Camera-type eye (tissue), 1 donor: Measurements from ENCODE around the gene WDR54. TPM values are rescaled to one million over a fixed set of nuclear protein-coding genes. Genes with fewer than 3 reads are reported as not detected.

ENCODE experiments used
- total RNA-seq: library from RNA; depleted of rRNA; stranded (reverse); fragments of >200 nt; gene quantifications from one replicate; pipeline ENCODE4 v1.2.3, GENCODE V29; 2014

Gene WDR54, protein sequence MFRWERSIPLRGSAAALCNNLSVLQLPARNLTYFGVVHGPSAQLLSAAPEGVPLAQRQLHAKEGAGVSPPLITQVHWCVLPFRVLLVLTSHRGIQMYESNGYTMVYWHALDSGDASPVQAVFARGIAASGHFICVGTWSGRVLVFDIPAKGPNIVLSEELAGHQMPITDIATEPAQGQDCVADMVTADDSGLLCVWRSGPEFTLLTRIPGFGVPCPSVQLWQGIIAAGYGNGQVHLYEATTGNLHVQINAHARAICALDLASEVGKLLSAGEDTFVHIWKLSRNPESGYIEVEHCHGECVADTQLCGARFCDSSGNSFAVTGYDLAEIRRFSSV
- 36.8 TPM for total RNA-seq

GRCh38 chr2:74421221-74421870 is at the start of gene WDR54, which contains the start of gene C2orf81:
Gene WDR54 (plus strand): TSS chr2:74421730. CDS start chr2:74422154, 424 bp downstream.
Gene C2orf81 (minus strand): TSS chr2:74421619. CDS start chr2:74421560, 59 bp downstream.

GRCh38 chr2:74379851-74380789 is 41.4 kb upstream of the WDR54 start, which contains the start of gene DCTN1:
Gene DCTN1 (minus strand): TSS chr2:74380311. CDS start chr2:74380037, 274 bp downstream.

GRCh38 chr2:74441690-74442482 is 20.4 kb downstream of the WDR54 start, which contains the start of gene RTKN:
Gene RTKN (minus strand): TSS chr2:74441937. CDS start chr2:74441816, 121 bp downstream.

GRCh38 chr2:74454654-74455511 is 33.4 kb downstream of the WDR54 start, which contains the start of gene INO80B:
Gene INO80B (plus strand): TSS chr2:74455087. CDS start chr2:74455117, 30 bp downstream.

DNA sequence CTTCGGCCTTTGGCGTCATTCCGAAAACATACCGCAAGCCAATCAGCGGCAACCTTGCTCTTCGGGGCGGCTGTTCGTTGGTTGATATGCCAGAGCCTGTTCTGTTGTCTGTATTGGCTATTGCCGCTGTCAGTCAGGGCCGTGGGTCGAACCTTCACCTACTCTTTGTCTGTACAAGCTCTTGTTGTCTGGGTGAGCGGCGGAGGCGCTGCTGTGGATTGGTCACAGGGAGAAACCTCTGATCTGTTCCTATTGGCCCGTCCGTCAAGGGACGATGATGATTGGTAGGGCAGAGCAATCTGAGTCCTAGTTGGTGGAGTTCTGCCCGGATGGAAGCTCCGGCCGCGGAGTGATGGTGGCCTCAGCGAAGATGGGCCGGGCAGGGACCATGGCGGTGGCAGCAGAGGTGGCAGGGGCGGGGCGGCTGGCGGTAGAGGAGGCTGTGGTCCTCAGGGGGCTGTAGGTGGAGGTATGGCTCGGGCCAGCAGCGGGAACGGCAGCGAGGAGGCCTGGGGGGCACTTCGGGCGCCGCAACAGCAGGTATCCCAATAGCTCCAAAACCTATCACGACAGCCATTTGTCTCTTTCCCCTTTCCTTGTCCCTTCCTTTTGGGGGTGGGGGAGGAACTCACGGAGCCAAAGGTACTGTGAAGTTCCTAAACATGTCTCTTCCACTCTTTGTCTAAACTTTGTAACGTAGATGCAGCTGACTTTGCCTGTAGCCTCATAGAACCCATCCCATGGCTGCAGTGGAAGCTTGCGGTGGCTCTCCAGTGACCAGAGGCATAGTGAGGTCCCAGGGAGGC is 36.8 kb downstream of the WDR54 start, which contains the start of gene WBP1:
Gene WBP1 (plus strand): TSS at position 307 of the 806 bp plus-strand sequence. CDS start 165 bp downstream, at position 472.

GRCh38 chr2:74472086-74472944 is 50.8 kb downstream of the WDR54 start, which contains the start of gene MRPL53:
Gene MRPL53 (minus strand): TSS chr2:74472680. CDS start chr2:74472660, 20 bp downstream.

Other genes starting within 250 kb of the WDR54 start
- 102 TPM for gene MOB1A, start 242.9 kb upstream of the WDR54 start, total RNA-seq
- 19.0 TPM for gene MTHFD2, start 223.1 kb upstream of the WDR54 start, total RNA-seq
- 36.3 TPM for gene SLC4A5, start 78.3 kb upstream of the WDR54 start, total RNA-seq
- 129 TPM for gene DCTN1, start 41.4 kb upstream of the WDR54 start, total RNA-seq
- gene C2orf81, start 111 bp upstream of the WDR54 start, total RNA-seq = 3.1 TPM
- 28.9 TPM for gene RTKN, start 20.2 kb downstream of the WDR54 start, total RNA-seq
- gene INO80B, start 33.4 kb downstream of the WDR54 start, total RNA-seq = 83.5 TPM
- 55.6 TPM for gene WBP1, start 36.7 kb downstream of the WDR54 start, total RNA-seq
- gene MOGS, start 43.7 kb downstream of the WDR54 start, total RNA-seq = 42.8 TPM
- 17.5 TPM for gene MRPL53, start 51.0 kb downstream of the WDR54 start, total RNA-seq
- gene CCDC142, start 61.3 kb downstream of the WDR54 start, total RNA-seq = 36.7 TPM
- 26.7 TPM for gene TTC31, start 61.4 kb downstream of the WDR54 start, total RNA-seq
- not detected for gene LBX2, start 77.9 kb downstream of the WDR54 start, total RNA-seq
- gene PCGF1, start 86.0 kb downstream of the WDR54 start, total RNA-seq = 13.6 TPM
- gene TLX2, start 92.7 kb downstream of the WDR54 start, total RNA-seq = 0.93 TPM
- gene DQX1, start 104.5 kb downstream of the WDR54 start, total RNA-seq = 0.55 TPM
- gene AUP1, start 108.0 kb downstream of the WDR54 start, total RNA-seq = 75.9 TPM
- gene HTRA2, start 108.2 kb downstream of the WDR54 start, total RNA-seq = 30.6 TPM
- gene LOXL3, start 132.2 kb downstream of the WDR54 start, total RNA-seq = 22.8 TPM
- 10.0 TPM for gene DOK1, start 133.0 kb downstream of the WDR54 start, total RNA-seq
- 0.44 TPM for gene M1AP, start 226.6 kb downstream of the WDR54 start, total RNA-seq
- gene SEMA4F, start 232.5 kb downstream of the WDR54 start, total RNA-seq = 10.3 TPM